BE2C (cell line): ENCODE data around the gene C4BPA.

ENCODE experiments used
- DNase-seq: peaks from one replicate; pipeline ENCODE4 v3.0.0-alpha.2; 2020
- H3K27me3 ChIP-seq: fragments of 250-450 bp; sonication (Bioruptor Pico); 2 replicates; pipeline ENCODE4 v1.5.1; 2020; ENCODE audit warnings: mild to moderate bottlenecking
- H3K36me3 ChIP-seq: fragments of 250-450 bp; sonication (Bioruptor Pico); 2 replicates; pipeline ENCODE4 v1.5.1; 2020; ENCODE audit warnings: mild to moderate bottlenecking
- H3K4me1 ChIP-seq: fragments of 250-450 bp; sonication (Bioruptor Pico); 2 replicates; pipeline ENCODE4 v1.5.1; 2020
- H3K4me3 ChIP-seq: 2 replicates; pipeline ENCODE4 v1.5.1; 2011; ENCODE audit warnings: low read depth, low read length
- H3K9me3 ChIP-seq: fragments of 250-450 bp; sonication (Bioruptor Pico); 2 replicates; pipeline ENCODE4 v1.5.1; 2020
- CTCF ChIP-seq: IDR thresholded peaks from 2 replicates; pipeline ENCODE4 v1.5.1; 2012; ENCODE audit warnings: mild to moderate bottlenecking, low read depth, low read length

Gene C4BPA

GRCh38 chr1:207085887-207086286 lies 18.1 kb upstream of the C4BPA start:
- H3K27me3 ChIP-seq, result peaks cover 65% of the 10 kb centered on the region
- no peak for DNase-seq
- no peaks in the 10 kb centered on the region for H3K9me3 ChIP-seq
- no peak overlapping the region for H3K4me3 ChIP-seq
- H3K36me3 ChIP-seq, result no peaks in the 10 kb centered on the region
- no peaks in the 10 kb centered on the region for H3K4me1 ChIP-seq
- TF ChIP-seq CTCF, result no peak

- no peaks in the 10 kb centered on the region for H3K4me1 ChIP-seq
- H3K9me3 ChIP-seq, result no peaks in the 10 kb centered on the region
- TF ChIP-seq CTCF, result no peak
- H3K4me3 ChIP-seq, result no peak overlapping the region
- no peak for DNase-seq
- H3K36me3 ChIP-seq, result no peaks in the 10 kb centered on the region
- peaks cover 62% of the 10 kb centered on the region for H3K27me3 ChIP-seq
Observed at GRCh38 chr1:207088161-207088560, 15.9 kb upstream of the C4BPA start.

GRCh38 chr1:207088701-207089626 lies 15.1 kb upstream of the C4BPA start, which contains the start of gene C4BPB:
C4BPB (plus strand) TSS chr1:207088860; CDS start chr1:207089532, 672 bp downstream.
- no peaks in the 10 kb centered on the region for H3K36me3 ChIP-seq
- no peak for DNase-seq
- H3K4me3 ChIP-seq, result no peak within 1 kb of the TSS
- no peaks in the 10 kb centered on the region for H3K4me1 ChIP-seq
- no peak for TF ChIP-seq CTCF
- H3K27me3 ChIP-seq, result peaks cover 54% of the 10 kb centered on the region
- no peaks in the 10 kb centered on the region for H3K9me3 ChIP-seq

GRCh38 chr1:207089627-207090355 lies 14.2 kb upstream of the C4BPA start:
- DNase-seq, result no peak

GRCh38 chr1:207091200-207091908 lies 12.7 kb upstream of the C4BPA start:
- TF ChIP-seq CTCF, result no peak
- H3K36me3 ChIP-seq, result no peaks in the 10 kb centered on the region
- H3K4me3 ChIP-seq, result no peak overlapping the region
- no peak for DNase-seq
- H3K27me3 ChIP-seq, result peaks cover 49% of the 10 kb centered on the region
- H3K9me3 ChIP-seq, result no peaks in the 10 kb centered on the region
- no peaks in the 10 kb centered on the region for H3K4me1 ChIP-seq

More at GRCh38 chr1:207089627-207090355, 14.2 kb upstream of the C4BPA start:
- no peaks in the 10 kb centered on the region for H3K4me1 ChIP-seq
- H3K4me3 ChIP-seq, result no peak overlapping the region
- H3K27me3 ChIP-seq, result peaks cover 49% of the 10 kb centered on the region
- no peak for TF ChIP-seq CTCF
- no peaks in the 10 kb centered on the region for H3K9me3 ChIP-seq
- no peaks in the 10 kb centered on the region for H3K36me3 ChIP-seq
